Measurements from ENCODE around the gene IWS1. TPM values are rescaled to one million over a fixed set of nuclear protein-coding genes. Genes with fewer than 3 reads are reported as not detected.

Gene IWS1
- total RNA-seq, 2 experiments from 2014 or later = 49.2 to 56.9 TPM

DNA sequence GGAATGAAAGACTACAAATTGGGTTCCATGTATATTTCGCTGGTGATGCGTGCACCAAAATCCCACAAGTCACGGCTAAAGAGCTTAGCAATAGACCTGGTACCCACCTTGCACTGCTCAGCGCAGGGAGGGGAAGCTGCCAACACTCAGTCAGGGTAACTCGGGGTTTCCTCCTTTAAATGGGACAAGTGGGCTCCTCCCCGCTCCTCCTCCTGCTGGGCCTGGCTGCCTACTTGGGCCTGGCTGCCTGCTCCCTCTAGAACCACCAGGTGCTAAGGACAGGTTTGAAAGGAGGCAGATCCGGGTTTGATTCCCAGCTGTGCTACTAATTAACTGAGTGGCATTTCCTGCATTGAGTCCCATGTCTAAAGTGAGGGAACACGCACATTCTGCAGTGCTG is 32.6 kb upstream of the IWS1 start:
- BruUV-seq (replicated peaks) = no TSS peak
- no peaks in the 10 kb centered on the region for H3K4me1 ChIP-seq (ENCODE audit: insufficient read depth, low read length, poor library complexity, severe bottlenecking)
- CTCF ChIA-PET (ENCODE audit: unreplicated experiment) = no interaction called here
- no peak for DNase-seq (ENCODE audit: low spot score)
- no peak overlapping the region for H3K27ac ChIP-seq (ENCODE audit: low read depth, low read length, poor library complexity, severe bottlenecking)
- TF ChIP-seq, protein P1, sequence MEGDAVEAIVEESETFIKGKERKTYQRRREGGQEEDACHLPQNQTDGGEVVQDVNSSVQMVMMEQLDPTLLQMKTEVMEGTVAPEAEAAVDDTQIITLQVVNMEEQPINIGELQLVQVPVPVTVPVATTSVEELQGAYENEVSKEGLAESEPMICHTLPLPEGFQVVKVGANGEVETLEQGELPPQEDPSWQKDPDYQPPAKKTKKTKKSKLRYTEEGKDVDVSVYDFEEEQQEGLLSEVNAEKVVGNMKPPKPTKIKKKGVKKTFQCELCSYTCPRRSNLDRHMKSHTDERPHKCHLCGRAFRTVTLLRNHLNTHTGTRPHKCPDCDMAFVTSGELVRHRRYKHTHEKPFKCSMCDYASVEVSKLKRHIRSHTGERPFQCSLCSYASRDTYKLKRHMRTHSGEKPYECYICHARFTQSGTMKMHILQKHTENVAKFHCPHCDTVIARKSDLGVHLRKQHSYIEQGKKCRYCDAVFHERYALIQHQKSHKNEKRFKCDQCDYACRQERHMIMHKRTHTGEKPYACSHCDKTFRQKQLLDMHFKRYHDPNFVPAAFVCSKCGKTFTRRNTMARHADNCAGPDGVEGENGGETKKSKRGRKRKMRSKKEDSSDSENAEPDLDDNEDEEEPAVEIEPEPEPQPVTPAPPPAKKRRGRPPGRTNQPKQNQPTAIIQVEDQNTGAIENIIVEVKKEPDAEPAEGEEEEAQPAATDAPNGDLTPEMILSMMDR (conservative IDR thresholded peaks at IDR 0.05; ENCODE audit: low read length) = no peak
- TF ChIP-seq EZH2phosphoT487 (IDR thresholded peaks at IDR 0.05; ENCODE audit: borderline replicate concordance, low read depth, low read length) = no peak
- H4K20me1 ChIP-seq (ENCODE audit: insufficient read depth, low read length) = no peaks in the 10 kb centered on the region
- no peaks in the 10 kb centered on the region for H3K9me2 ChIP-seq (ENCODE audit: insufficient read depth, low read length)
- H2AFZ ChIP-seq (ENCODE audit: low read length) = no peak overlapping the region
- no peaks in the 10 kb centered on the region for H3K79me2 ChIP-seq (ENCODE audit: insufficient read depth, low read depth, low read length)
- POLR2A ChIA-PET = interaction anchor here (0.6 kb wide), 1 partner anchor 324 kb away, joined by 5 read pairs; no protein-coding TSS in a partner anchor
- H3K4me3 ChIP-seq (ENCODE audit: low read depth, low read length, poor library complexity, severe bottlenecking) = no peak overlapping the region
- no peak overlapping the region for H3K4me2 ChIP-seq (ENCODE audit: low read length)
- no peaks in the 10 kb centered on the region for H3K9me3 ChIP-seq (ENCODE audit: low read length)
- intact Hi-C loops (cut with micrococcal nuclease; ENCODE audit: unreplicated experiment) = no loop called here
- no peaks in the 10 kb centered on the region for H3K36me3 ChIP-seq (ENCODE audit: insufficient read depth, low read length)

DNA sequence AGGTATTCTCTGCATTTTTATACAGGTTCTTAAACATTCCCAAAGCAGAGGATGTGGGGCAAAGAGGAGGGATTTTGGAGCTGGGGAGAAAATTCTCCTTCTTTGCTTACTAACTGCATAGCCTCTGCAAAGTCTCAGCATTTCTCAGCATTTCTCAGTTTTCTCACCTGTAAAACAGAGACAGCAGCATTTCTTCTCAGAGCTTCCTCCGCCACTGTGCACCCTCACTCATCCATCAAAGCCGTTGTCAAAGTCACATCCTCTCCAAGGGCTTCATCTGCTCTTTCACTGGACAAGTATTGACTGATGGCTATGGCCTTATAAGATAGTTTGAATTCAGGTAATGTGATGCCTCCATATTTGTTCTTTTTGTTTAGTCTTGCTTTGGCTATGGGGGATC is 26.6 kb upstream of the IWS1 start:
- ChIA-PET CTCF (ENCODE audit: unreplicated experiment) (no interaction called here), POLR2A (no interaction called here)
- Histone ChIP-seq H3K9me3 (ENCODE audit: low read length) (no peaks in the 10 kb centered on the region), H2AFZ (ENCODE audit: low read length) (no peak overlapping the region), H3K4me1 (ENCODE audit: insufficient read depth, low read length, poor library complexity, severe bottlenecking) (no peaks in the 10 kb centered on the region), H4K20me1 (ENCODE audit: insufficient read depth, low read length) (no peaks in the 10 kb centered on the region), H3K27ac (ENCODE audit: low read depth, low read length, poor library complexity, severe bottlenecking) (no peak overlapping the region), H3K36me3 (ENCODE audit: insufficient read depth, low read length) (no peaks in the 10 kb centered on the region), H3K4me3 (ENCODE audit: low read depth, low read length, poor library complexity, severe bottlenecking) (no peak overlapping the region), H3K9me2 (ENCODE audit: insufficient read depth, low read length) (no peaks in the 10 kb centered on the region), H3K79me2 (ENCODE audit: insufficient read depth, low read depth, low read length) (no peaks in the 10 kb centered on the region), H3K4me2 (ENCODE audit: low read length) (no peak overlapping the region)
- intact Hi-C loops (cut with micrococcal nuclease; ENCODE audit: unreplicated experiment) = no loop called here
- no peak for DNase-seq (ENCODE audit: low spot score)
- TF ChIP-seq, protein P1 (conservative IDR thresholded peaks at IDR 0.05; ENCODE audit: low read length) = no peak
- TF ChIP-seq EZH2phosphoT487 (IDR thresholded peaks at IDR 0.05; ENCODE audit: borderline replicate concordance, low read depth, low read length) = no peak
- no TSS peak for BruUV-seq (replicated peaks)

DNA sequence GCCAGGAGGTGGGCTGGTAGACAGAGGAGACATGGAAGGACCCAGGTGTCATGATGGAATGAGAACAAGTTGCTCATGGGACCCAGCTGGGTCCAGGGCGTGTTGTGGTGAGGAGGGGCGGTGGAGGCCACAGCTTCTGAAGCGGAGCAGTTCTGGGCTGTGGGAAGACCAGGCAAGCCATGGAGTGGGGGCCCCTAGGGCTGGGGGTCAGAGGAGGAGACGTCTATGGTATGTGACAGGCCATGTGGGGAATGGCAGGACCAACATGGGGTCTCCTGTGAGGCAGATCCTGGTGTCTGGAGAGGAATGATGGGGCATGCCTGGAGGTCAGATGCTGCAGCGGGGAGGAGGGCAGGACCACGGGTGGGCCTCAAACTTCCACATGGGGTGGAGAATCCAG is 26.0 kb upstream of the IWS1 start:
- ChIA-PET CTCF (ENCODE audit: unreplicated experiment) (no interaction called here), POLR2A (no interaction called here)
- intact Hi-C loops (cut with micrococcal nuclease; ENCODE audit: unreplicated experiment) = no loop called here
- Histone ChIP-seq H3K79me2 (ENCODE audit: insufficient read depth, low read depth, low read length) (no peaks in the 10 kb centered on the region), H3K4me3 (ENCODE audit: low read depth, low read length, poor library complexity, severe bottlenecking) (no peak overlapping the region), H3K4me2 (ENCODE audit: low read length) (no peak overlapping the region), H3K9me3 (ENCODE audit: low read length) (no peaks in the 10 kb centered on the region), H4K20me1 (ENCODE audit: insufficient read depth, low read length) (no peaks in the 10 kb centered on the region), H3K4me1 (ENCODE audit: insufficient read depth, low read length, poor library complexity, severe bottlenecking) (no peaks in the 10 kb centered on the region), H3K27ac (ENCODE audit: low read depth, low read length, poor library complexity, severe bottlenecking) (no peak overlapping the region), H2AFZ (ENCODE audit: low read length) (no peak overlapping the region), H3K36me3 (ENCODE audit: insufficient read depth, low read length) (no peaks in the 10 kb centered on the region), H3K9me2 (ENCODE audit: insufficient read depth, low read length) (no peaks in the 10 kb centered on the region)
- no TSS peak for BruUV-seq (replicated peaks)
- no peak for TF ChIP-seq EZH2phosphoT487 (IDR thresholded peaks at IDR 0.05; ENCODE audit: borderline replicate concordance, low read depth, low read length)
- TF ChIP-seq, protein P1 (conservative IDR thresholded peaks at IDR 0.05; ENCODE audit: low read length) = no peak
- no peak for DNase-seq (ENCODE audit: low spot score)

Measured in OCI-LY7 (cell line).